ENCODE measurements around the gene COMT.

GRCh38 chr22:19901577-19902244 is 39.9 kb upstream of the COMT start:
- TF ChIP-seq CTCF (IDR thresholded peaks at IDR 0.05), result no peak
- no peak for TF ChIP-seq POLR2AphosphoS5 (IDR thresholded peaks at IDR 0.05)
- no peak for TF ChIP-seq EP300 (IDR thresholded peaks at IDR 0.05; ENCODE audit: low read depth)

Measured in transverse colon (tissue), 4 donors.